Fibroblast of lung (primary cell): ENCODE results near the gene ACTRT2.

Experiments
- EZH2 ChIP-seq: IDR thresholded peaks from 2 replicates; pipeline ENCODE4 v1.5.1; 2012; ENCODE audit warnings: low read length, control low read depth, mild to moderate bottlenecking; ENCODE audit errors: missing control alignments
- TF ChIP-seq, protein P1 (sequence below), 2 donors: IDR thresholded peaks in 1 of 2; conservative IDR thresholded peaks in 1 of 2; 1 replicate in 1 of 2; 2 replicates in 1 of 2; pipeline ENCODE4 v1.5.1; 2011 to 2012; ENCODE audit warnings: low read length in 2 of 2, control low read depth in 1 of 2, inconsistent platforms in 1 of 2, low read depth in 1 of 2, mild to moderate bottlenecking in 1 of 2

DNA sequence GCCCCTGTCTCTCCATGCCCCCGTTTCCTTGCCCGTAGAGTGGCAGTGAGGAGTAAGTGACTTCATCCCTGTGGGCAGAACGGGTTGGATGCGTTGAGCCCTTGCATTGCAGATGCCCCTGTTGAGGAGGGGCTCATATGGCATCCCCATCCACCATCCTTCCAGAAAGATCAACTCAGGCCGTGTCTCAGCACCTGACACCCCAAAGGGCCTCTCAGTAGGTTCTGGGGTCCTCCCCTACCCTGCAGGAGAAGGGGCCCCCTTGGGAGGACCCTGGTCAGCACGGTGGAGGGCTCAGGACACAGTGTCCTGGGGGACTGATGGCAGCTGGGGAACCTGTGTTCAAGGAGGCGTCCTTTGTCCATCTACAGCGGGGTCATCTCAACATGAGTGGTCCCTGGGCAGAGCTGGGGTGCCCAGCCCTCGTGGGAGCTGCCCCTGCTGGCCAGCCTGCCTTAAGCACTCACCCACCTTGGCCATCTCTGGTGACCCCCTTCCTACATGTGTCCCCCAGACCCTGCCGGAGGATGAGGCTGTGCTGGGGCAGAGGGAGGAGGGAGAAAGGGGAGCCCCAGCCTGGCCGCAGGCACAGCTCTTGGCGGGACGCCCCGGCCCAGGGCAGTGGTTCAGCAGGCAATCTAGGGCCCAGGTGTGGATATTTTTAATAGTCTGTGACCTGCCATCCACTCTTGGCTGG is 48.2 kb upstream of the ACTRT2 start:
- TF ChIP-seq, protein P1, sequence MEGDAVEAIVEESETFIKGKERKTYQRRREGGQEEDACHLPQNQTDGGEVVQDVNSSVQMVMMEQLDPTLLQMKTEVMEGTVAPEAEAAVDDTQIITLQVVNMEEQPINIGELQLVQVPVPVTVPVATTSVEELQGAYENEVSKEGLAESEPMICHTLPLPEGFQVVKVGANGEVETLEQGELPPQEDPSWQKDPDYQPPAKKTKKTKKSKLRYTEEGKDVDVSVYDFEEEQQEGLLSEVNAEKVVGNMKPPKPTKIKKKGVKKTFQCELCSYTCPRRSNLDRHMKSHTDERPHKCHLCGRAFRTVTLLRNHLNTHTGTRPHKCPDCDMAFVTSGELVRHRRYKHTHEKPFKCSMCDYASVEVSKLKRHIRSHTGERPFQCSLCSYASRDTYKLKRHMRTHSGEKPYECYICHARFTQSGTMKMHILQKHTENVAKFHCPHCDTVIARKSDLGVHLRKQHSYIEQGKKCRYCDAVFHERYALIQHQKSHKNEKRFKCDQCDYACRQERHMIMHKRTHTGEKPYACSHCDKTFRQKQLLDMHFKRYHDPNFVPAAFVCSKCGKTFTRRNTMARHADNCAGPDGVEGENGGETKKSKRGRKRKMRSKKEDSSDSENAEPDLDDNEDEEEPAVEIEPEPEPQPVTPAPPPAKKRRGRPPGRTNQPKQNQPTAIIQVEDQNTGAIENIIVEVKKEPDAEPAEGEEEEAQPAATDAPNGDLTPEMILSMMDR (conservative IDR thresholded peaks at IDR 0.05 in 1 of 2, IDR thresholded peaks at IDR 0.05 in 1 of 2; ENCODE audit: low read depth in 1 of 2, low read length in 2 of 2) = no peak
- no peak for TF ChIP-seq EZH2
